Pancreas (tissue), 10 donors: ENCODE measurements around the gene GPR34. TPM values are rescaled to one million over a fixed set of nuclear protein-coding genes. Genes with fewer than 3 reads are reported as not detected.

Experiments
- ATAC-seq, 4 donors: fragments of 200-7000 bp; cut with Tn5 transposase; one replicate each; pipeline versions ENCODE4 v1.8.0 to v1.9.1; 2020; ENCODE audit warnings: mild to moderate bottlenecking in 4 of 4, moderate library complexity in 4 of 4
- DNase-seq, 6 donors: peaks; one replicate each; pipeline ENCODE4 v3.0.0-alpha.2; 2020
- FAIRE-seq: peaks from 2 replicates; lab custom pipeline; 2012; peaks lifted over from hg19 to GRCh38; lab: Jason Lieb, UNC
- H3K27ac ChIP-seq, 4 donors: fragments of 200-600 bp; sonication (generic); 1 replicate in 3 of 4; 2 replicates in 1 of 4; pipeline versions ENCODE4 v1.5.0 to v1.8.0; 2020
- H3K27me3 ChIP-seq, 4 donors: fragments of 200-600 bp; one replicate each; pipeline ENCODE4 v1.8.0; 2021
- H3K36me3 ChIP-seq, 3 donors: fragments of 200-600 bp; sonication (generic) in 1 of 3; one replicate each; pipeline versions ENCODE4 v1.5.0 to v1.8.0; 2020 to 2021
- H3K4me1 ChIP-seq, 3 donors: fragments of 200-600 bp; one replicate each; pipeline ENCODE4 v1.8.0; 2021
- H3K4me3 ChIP-seq, 4 donors: fragments of 200-600 bp; sonication (generic) in 2 of 4; one replicate each; pipeline versions ENCODE4 v1.5.0 to v1.8.0; 2020 to 2021
- H3K9me3 ChIP-seq, 4 donors: fragments of 200-600 bp; one replicate each; pipeline ENCODE4 v1.8.0; 2021
- WGBS, 2 donors: extraction: QIAGEN DNeasy Blood & Tissue Kit; methylation state at CpG; one replicate each; pipeline ENCODE4 v1.1.7; 2013; 5-methylcytosine and 5-hydroxymethylcytosine counted together
- intact Hi-C, 3 donors: fragments of 100-400 bp; cut with DNase I; formaldehyde crosslinking; loops; one replicate each; pipeline versions ENCODE4 v1.11.1 to v1.14.2; 2022
- polyA plus RNA-seq, 2 donors: library from polyadenylated mRNA; stranded (reverse); fragments of 200-250 nt; gene quantifications; one replicate each; pipeline ENCODE4 v1.2.3, GENCODE V29; 2013
- total RNA-seq, 6 donors: library from RNA; stranded (reverse); fragmentation: NEBNext Ultra II Directional in 4 of 6; extraction: Animal tissue kit (Norgen Biotek cat#: 25700) in 4 of 6; gene quantifications; one replicate each; pipeline versions ENCODE4 v1.2.1 to v1.2.4, GENCODE V29; 2021 to 2023
- TF ChIP-seq, protein P1 (sequence below), 4 donors: fragments of 200-600 bp; sonication (generic) in 3 of 4; IDR thresholded peaks; one replicate each; pipeline versions ENCODE4 v1.5.0 to v1.8.0; 2021; ENCODE audit warnings: antibody characterized with exemption in 4 of 4
- donor health status: healthy with polysubstance abuse.
- donor health status: DM: no; HTN: no; CAD: no; lungs with moderate emphysema.
- donor health status: DM: no; HTN: no; CAD: no.
- donor health status: control.
- donor health status: control.
- donor health status: Bipolar disorder and iron deficiency.
- donor health status: DM: yes; HTN: yes; CAD: no.
- donor health status: DM: no; HTN: no; CAD: no.
- donor health status: DM: no; HTN: no; CAD: no.
- donor health status: DM: yes; HTN: yes; CAD: no.

Gene GPR34
- total and polyA plus RNA-seq, 8 donors, result 0.46 to 16.1 (median 0.99) TPM

DNA sequence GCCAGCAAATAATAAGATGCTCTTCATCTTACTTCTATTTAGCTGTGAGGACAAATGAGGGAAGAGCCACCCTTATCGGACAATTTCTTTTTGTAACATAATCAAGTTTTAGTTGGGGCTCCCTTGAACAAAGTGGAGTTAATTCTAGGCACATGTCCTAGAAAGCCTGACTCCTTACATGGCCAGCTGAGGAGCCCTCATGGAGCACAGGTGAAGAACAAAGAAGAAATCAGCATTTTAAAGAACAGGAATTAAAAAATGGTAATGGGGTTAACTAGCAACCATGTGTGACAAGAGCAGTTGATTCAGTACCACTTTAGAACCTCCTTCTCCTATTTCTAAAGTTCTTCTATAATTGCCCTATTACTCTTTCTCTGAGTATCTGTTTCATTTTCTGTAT lies 51.1 kb downstream of the GPR34 start:
- no peaks in the 10 kb centered on the region for H3K9me3 ChIP-seq
- H3K27ac ChIP-seq, result no peak overlapping the region
- intact Hi-C loops, result no loop called here
- no peak for FAIRE-seq
- ATAC-seq, result no peak
- H3K36me3 ChIP-seq, result no peaks in the 10 kb centered on the region
- peaks cover 0 to 7% (median 2%) of the 10 kb centered on the region in 4 donors for H3K27me3 ChIP-seq
- no peak for DNase-seq
- TF ChIP-seq, protein P1, sequence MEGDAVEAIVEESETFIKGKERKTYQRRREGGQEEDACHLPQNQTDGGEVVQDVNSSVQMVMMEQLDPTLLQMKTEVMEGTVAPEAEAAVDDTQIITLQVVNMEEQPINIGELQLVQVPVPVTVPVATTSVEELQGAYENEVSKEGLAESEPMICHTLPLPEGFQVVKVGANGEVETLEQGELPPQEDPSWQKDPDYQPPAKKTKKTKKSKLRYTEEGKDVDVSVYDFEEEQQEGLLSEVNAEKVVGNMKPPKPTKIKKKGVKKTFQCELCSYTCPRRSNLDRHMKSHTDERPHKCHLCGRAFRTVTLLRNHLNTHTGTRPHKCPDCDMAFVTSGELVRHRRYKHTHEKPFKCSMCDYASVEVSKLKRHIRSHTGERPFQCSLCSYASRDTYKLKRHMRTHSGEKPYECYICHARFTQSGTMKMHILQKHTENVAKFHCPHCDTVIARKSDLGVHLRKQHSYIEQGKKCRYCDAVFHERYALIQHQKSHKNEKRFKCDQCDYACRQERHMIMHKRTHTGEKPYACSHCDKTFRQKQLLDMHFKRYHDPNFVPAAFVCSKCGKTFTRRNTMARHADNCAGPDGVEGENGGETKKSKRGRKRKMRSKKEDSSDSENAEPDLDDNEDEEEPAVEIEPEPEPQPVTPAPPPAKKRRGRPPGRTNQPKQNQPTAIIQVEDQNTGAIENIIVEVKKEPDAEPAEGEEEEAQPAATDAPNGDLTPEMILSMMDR (IDR thresholded peaks at IDR 0.05), result no peak
- H3K4me3 ChIP-seq, result no peak overlapping the region
- WGBS, 2 donors, result 88 to 97% methylated on average over 1 of the region's 1 CpG
- no peaks in the 10 kb centered on the region for H3K4me1 ChIP-seq

Other genes starting within 250 kb of the GPR34 start
- gene NYX, start 241.6 kb upstream of the GPR34 start, total RNA-seq, result not detected
- gene NYX, start 241.6 kb upstream of the GPR34 start, polyA plus RNA-seq, result not detected
- gene GPR82, start 35.2 kb downstream of the GPR34 start, total RNA-seq, result under 1 TPM in 4 of 6 donors, not detected in 2; 0.04 to 0.62 (median 0.32) TPM
- gene GPR82, start 35.2 kb downstream of the GPR34 start, polyA plus RNA-seq, result under 1 TPM in 1 of 2 donors, not detected in 1; 0.12 TPM
- 10 to 100 TPM; 21.7 to 42.5 (median 25.5) TPM for gene CASK, start 234.6 kb downstream of the GPR34 start, total RNA-seq
- gene CASK, start 234.6 kb downstream of the GPR34 start, polyA plus RNA-seq, result 1 to 10 TPM; 4.7 to 6.6 TPM